Testis (tissue), 2 donors: ENCODE measurements around the gene RMRP.

Experiments
- CTCF ChIP-seq, 3 experiments: fragments of 450-650 bp in 2 of 3; fragments of 200-600 bp in 1 of 3; sonication (generic) in 1 of 3; IDR thresholded peaks; one replicate each; pipeline ENCODE4 v1.5.1; 2016 to 2019; ENCODE audit warnings: antibody characterized with exemption in 3 of 3, mild to moderate bottlenecking in 2 of 3, moderate library complexity in 1 of 3
- POLR2A ChIP-seq: fragments of 450-650 bp; IDR thresholded peaks from one replicate; pipeline ENCODE4 v1.6.1; 2017; ENCODE audit warnings: antibody characterized with exemption, mild to moderate bottlenecking, moderate library complexity

GRCh38 chr9:35612843-35613242 lies 45.0 kb downstream of the RMRP start:
- TF ChIP-seq CTCF (IDR thresholded peaks at IDR 0.05) (no peak), POLR2A (no peak)
